ENCODE results near the gene RAD51B.

The RAD51B gene

DNA sequence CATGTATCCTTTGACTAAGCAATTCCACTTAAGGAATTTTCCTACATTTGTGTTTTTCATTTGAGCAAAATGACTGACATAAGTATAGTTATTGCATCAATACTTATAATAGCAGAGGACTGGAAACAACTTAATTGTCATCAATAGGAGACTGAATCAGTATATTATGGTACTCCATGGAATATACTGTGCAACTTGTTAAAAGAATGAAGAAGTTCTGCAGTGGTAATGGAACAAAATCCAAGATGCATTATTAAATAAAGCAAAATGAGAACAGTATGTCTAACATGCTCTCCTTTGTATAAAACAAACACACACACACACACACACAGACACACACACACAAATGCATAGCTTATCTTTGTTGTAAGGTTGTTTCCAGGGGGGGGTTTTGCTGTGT is 303.1 kb downstream of the RAD51B start:
- no peak for DNase-seq (ENCODE audit: low read depth)
- TF ChIP-seq, protein P1, sequence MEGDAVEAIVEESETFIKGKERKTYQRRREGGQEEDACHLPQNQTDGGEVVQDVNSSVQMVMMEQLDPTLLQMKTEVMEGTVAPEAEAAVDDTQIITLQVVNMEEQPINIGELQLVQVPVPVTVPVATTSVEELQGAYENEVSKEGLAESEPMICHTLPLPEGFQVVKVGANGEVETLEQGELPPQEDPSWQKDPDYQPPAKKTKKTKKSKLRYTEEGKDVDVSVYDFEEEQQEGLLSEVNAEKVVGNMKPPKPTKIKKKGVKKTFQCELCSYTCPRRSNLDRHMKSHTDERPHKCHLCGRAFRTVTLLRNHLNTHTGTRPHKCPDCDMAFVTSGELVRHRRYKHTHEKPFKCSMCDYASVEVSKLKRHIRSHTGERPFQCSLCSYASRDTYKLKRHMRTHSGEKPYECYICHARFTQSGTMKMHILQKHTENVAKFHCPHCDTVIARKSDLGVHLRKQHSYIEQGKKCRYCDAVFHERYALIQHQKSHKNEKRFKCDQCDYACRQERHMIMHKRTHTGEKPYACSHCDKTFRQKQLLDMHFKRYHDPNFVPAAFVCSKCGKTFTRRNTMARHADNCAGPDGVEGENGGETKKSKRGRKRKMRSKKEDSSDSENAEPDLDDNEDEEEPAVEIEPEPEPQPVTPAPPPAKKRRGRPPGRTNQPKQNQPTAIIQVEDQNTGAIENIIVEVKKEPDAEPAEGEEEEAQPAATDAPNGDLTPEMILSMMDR (IDR thresholded peaks at IDR 0.05; ENCODE audit: insufficient read depth, low read depth, low read length, missing control alignments), result no peak
- no peak overlapping the region for H3K4me3 ChIP-seq (ENCODE audit: low read depth, low read length)

GRCh38 chr14:68124050-68124449 is 304.5 kb downstream of the RAD51B start:
- TF ChIP-seq, protein P1 (IDR thresholded peaks at IDR 0.05; ENCODE audit: insufficient read depth, low read depth, low read length, missing control alignments), result no peak
- no peak overlapping the region for H3K4me3 ChIP-seq (ENCODE audit: low read depth, low read length)
- no peak for DNase-seq (ENCODE audit: low read depth)

GRCh38 chr14:68124979-68125731 is 305.6 kb downstream of the RAD51B start:
- no peak overlapping the region for H3K4me3 ChIP-seq (ENCODE audit: low read depth, low read length)
- no peak for DNase-seq (ENCODE audit: low read depth)
- TF ChIP-seq, protein P1 (IDR thresholded peaks at IDR 0.05; ENCODE audit: insufficient read depth, low read depth, low read length, missing control alignments), result no peak

GRCh38 chr14:68127166-68127565 is 307.6 kb downstream of the RAD51B start:
- TF ChIP-seq, protein P1 (IDR thresholded peaks at IDR 0.05; ENCODE audit: insufficient read depth, low read depth, low read length, missing control alignments), result no peak
- no peak for DNase-seq (ENCODE audit: low read depth)
- H3K4me3 ChIP-seq (ENCODE audit: low read depth, low read length), result no peak overlapping the region

DNA sequence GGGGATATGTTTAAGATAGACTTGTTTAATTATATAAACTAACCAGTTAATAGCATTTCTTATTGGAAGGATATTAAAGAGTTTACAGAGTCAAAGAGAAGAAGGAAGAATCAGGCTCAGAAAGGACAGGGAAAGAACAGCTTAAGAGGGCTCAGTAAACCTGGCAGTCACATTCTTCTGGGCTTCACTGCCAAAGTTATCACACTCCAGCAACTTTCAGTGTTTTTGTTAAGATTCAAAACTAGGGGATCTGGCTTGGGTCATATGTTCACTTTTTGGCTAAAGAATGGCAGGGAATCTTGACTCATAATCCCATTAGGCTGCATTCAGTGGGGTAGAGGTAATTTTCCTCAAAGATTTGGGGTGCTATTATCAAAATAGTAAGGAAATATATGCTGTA is 312.3 kb downstream of the RAD51B start:
- no peak overlapping the region for H3K4me3 ChIP-seq (ENCODE audit: low read depth, low read length)
- DNase-seq (ENCODE audit: low read depth), result no peak
- TF ChIP-seq, protein P1 (IDR thresholded peaks at IDR 0.05; ENCODE audit: insufficient read depth, low read depth, low read length, missing control alignments), result no peak

- DNase-seq (ENCODE audit: low read depth), result no peak
- no peak overlapping the region for H3K4me3 ChIP-seq (ENCODE audit: low read depth, low read length)
- TF ChIP-seq, protein P1 (IDR thresholded peaks at IDR 0.05; ENCODE audit: insufficient read depth, low read depth, low read length, missing control alignments), result no peak
Measured at GRCh38 chr14:68132563-68133121, 313.1 kb downstream of the RAD51B start.

Measured in GM12865 (cell line).